DMS53 (cell line): ENCODE data around the gene KCNJ1.

Experiments
- DNase-seq: peaks from one replicate; lab custom pipeline; 2025; lab: John Stamatoyannopoulos, UW

The KCNJ1 gene

GRCh38 chr11:128822130-128822529, 45.0 kb downstream of the KCNJ1 start:
- no peak for DNase-seq

- no peak for DNase-seq
Observed at GRCh38 chr11:128821556-128821955, 45.5 kb downstream of the KCNJ1 start.

GRCh38 chr11:128819198-128819597, 47.9 kb downstream of the KCNJ1 start:
- no peak for DNase-seq

GRCh38 chr11:128814856-128815705, 52.0 kb downstream of the KCNJ1 start:
- DNase-seq, result peak; percentile 47

GRCh38 chr11:128813729-128814128, 53.4 kb downstream of the KCNJ1 start:
- DNase-seq, result no peak

- DNase-seq, result no peak
Observed at GRCh38 chr11:128810784-128811514, 56.1 kb downstream of the KCNJ1 start.

GRCh38 chr11:128809128-128809527, 58.0 kb downstream of the KCNJ1 start:
- no peak for DNase-seq

- DNase-seq, result no peak
Observed at GRCh38 chr11:128807909-128808308, 59.2 kb downstream of the KCNJ1 start.

- DNase-seq, result no peak
Observed at GRCh38 chr11:128806506-128807261, 60.4 kb downstream of the KCNJ1 start.

GRCh38 chr11:128804481-128804880, 62.6 kb downstream of the KCNJ1 start:
- DNase-seq, result no peak

- no peak for DNase-seq
Observed at GRCh38 chr11:128803449-128804245, 63.4 kb downstream of the KCNJ1 start.

- DNase-seq, result no peak
Observed at GRCh38 chr11:128803011-128803410, 64.1 kb downstream of the KCNJ1 start.

- peak; percentile 68 for DNase-seq
Observed at GRCh38 chr11:128802358-128802981, 64.6 kb downstream of the KCNJ1 start.

GRCh38 chr11:128800871-128801417, 66.2 kb downstream of the KCNJ1 start:
- DNase-seq, result no peak

- no peak for DNase-seq
Observed at GRCh38 chr11:128796270-128796669, 70.8 kb downstream of the KCNJ1 start.

GRCh38 chr11:128790196-128790595, 76.9 kb downstream of the KCNJ1 start:
- no peak for DNase-seq

GRCh38 chr11:128789497-128790150, 77.5 kb downstream of the KCNJ1 start:
- DNase-seq, result no peak
